HEK293 (cell line): Measurements from ENCODE around the gene S1PR2.
A peak's percentile ranks its signal among the peaks of the same experiment; 100 is the strongest.

Experiments used
- EGR2 ChIP-seq: fragments of 450-650 bp; formaldehyde crosslinking; IDR thresholded peaks from 2 replicates; pipeline ENCODE4 v1.5.1; 2016; ENCODE audit warnings: low read depth, missing biosample characterization, missing genetic modification characterization
- GLI4 ChIP-seq: fragments of 450-650 bp; formaldehyde crosslinking; IDR thresholded peaks from 2 replicates; pipeline ENCODE4 v1.5.1; 2016; ENCODE audit warnings: missing biosample characterization, missing genetic modification characterization
- IKZF3 ChIP-seq: fragments of 450-650 bp; IDR thresholded peaks from 2 replicates; pipeline ENCODE4 v1.5.0; 2018; ENCODE audit warnings: missing biosample characterization, mild to moderate bottlenecking, missing genetic modification characterization, moderate library complexity
- KLF16 ChIP-seq: fragments of 450-650 bp; formaldehyde crosslinking; IDR thresholded peaks from 2 replicates; pipeline ENCODE4 v1.5.1; 2017; ENCODE audit warnings: missing biosample characterization, missing genetic modification characterization
- PRDM1 ChIP-seq: fragments of 450-650 bp; formaldehyde crosslinking; IDR thresholded peaks from 2 replicates; pipeline ENCODE4; 2016; ENCODE audit warnings: missing biosample characterization, missing genetic modification characterization
- SETDB1 ChIP-seq: IDR thresholded peaks from one replicate; pipeline ENCODE4 v1.6.1; 2017; ENCODE audit warnings: mild to moderate bottlenecking, low read length, moderate library complexity, mixed read lengths; ENCODE audit not compliant: insufficient read length
- ZBTB20 ChIP-seq: fragments of 450-650 bp; formaldehyde crosslinking; IDR thresholded peaks from 2 replicates; pipeline ENCODE4 v1.5.1; 2016; ENCODE audit warnings: missing biosample characterization, missing genetic modification characterization
- ZBTB21 ChIP-seq: fragments of 450-650 bp; formaldehyde crosslinking; IDR thresholded peaks from 2 replicates; pipeline ENCODE4 v1.5.1; 2017; ENCODE audit warnings: missing biosample characterization, missing genetic modification characterization
- ZBTB7A ChIP-seq: fragments of 450-650 bp; formaldehyde crosslinking; IDR thresholded peaks from 2 replicates; pipeline ENCODE4 v1.5.1; 2016; ENCODE audit warnings: low read depth, missing biosample characterization, missing genetic modification characterization
- ZFP37 ChIP-seq: fragments of 450-650 bp; formaldehyde crosslinking; IDR thresholded peaks from 2 replicates; pipeline ENCODE4 v1.5.1; 2016; ENCODE audit warnings: missing biosample characterization, missing genetic modification characterization
- ZNF16 ChIP-seq: fragments of 450-650 bp; formaldehyde crosslinking; IDR thresholded peaks from 2 replicates; pipeline ENCODE4 v1.5.1; 2016; ENCODE audit warnings: low read depth, missing biosample characterization, missing genetic modification characterization
- ZNF19 ChIP-seq: fragments of 450-650 bp; formaldehyde crosslinking; IDR thresholded peaks from 2 replicates; pipeline ENCODE4; 2016; ENCODE audit warnings: missing biosample characterization, missing genetic modification characterization, low read depth
- ZNF223 ChIP-seq: fragments of 450-650 bp; formaldehyde crosslinking; IDR thresholded peaks from 2 replicates; pipeline ENCODE4 v1.5.1; 2016; ENCODE audit warnings: missing biosample characterization, missing genetic modification characterization
- ZNF23 ChIP-seq: fragments of 450-650 bp; formaldehyde crosslinking; IDR thresholded peaks from 2 replicates; pipeline ENCODE4 v1.5.1; 2016; ENCODE audit warnings: missing biosample characterization, missing genetic modification characterization, borderline replicate concordance
- ZNF239 ChIP-seq: fragments of 450-650 bp; formaldehyde crosslinking; IDR thresholded peaks from 2 replicates; pipeline ENCODE4 v1.5.1; 2016; ENCODE audit warnings: missing biosample characterization, missing genetic modification characterization
- ZNF266 ChIP-seq: fragments of 450-650 bp; formaldehyde crosslinking; IDR thresholded peaks from 2 replicates; pipeline ENCODE4 v1.5.1; 2016; ENCODE audit warnings: missing biosample characterization, missing genetic modification characterization, low read depth
- ZNF311 ChIP-seq: fragments of 450-650 bp; formaldehyde crosslinking; IDR thresholded peaks from 2 replicates; pipeline ENCODE4 v1.5.1; 2017; ENCODE audit warnings: missing biosample characterization, missing genetic modification characterization, borderline replicate concordance
- ZNF521 ChIP-seq: fragments of 450-650 bp; formaldehyde crosslinking; IDR thresholded peaks from 2 replicates; pipeline ENCODE4 v1.5.1; 2017; ENCODE audit warnings: missing biosample characterization, mild to moderate bottlenecking, missing genetic modification characterization
- ZNF548 ChIP-seq: fragments of 450-650 bp; formaldehyde crosslinking; IDR thresholded peaks from 2 replicates; pipeline ENCODE4 v1.5.1; 2016; ENCODE audit warnings: missing biosample characterization, missing genetic modification characterization
- ZNF571 ChIP-seq: fragments of 450-650 bp; formaldehyde crosslinking; IDR thresholded peaks from 2 replicates; pipeline ENCODE4 v1.5.0; 2017; ENCODE audit warnings: missing biosample characterization, missing genetic modification characterization
- ZNF596 ChIP-seq: fragments of 450-650 bp; IDR thresholded peaks from 2 replicates; pipeline ENCODE4 v1.5.0; 2018; ENCODE audit warnings: missing biosample characterization, mild to moderate bottlenecking, missing genetic modification characterization, moderate library complexity
- ZNF626 ChIP-seq: fragments of 450-650 bp; sonication (Bioruptor Pico); formaldehyde crosslinking; IDR thresholded peaks from 2 replicates; pipeline ENCODE4 v1.5.1; 2018; ENCODE audit warnings: missing biosample characterization, missing genetic modification characterization, inconsistent platforms
- ZNF768 ChIP-seq: fragments of 450-650 bp; formaldehyde crosslinking; IDR thresholded peaks from 2 replicates; pipeline ENCODE4 v1.5.1; 2018; ENCODE audit warnings: missing biosample characterization, mild to moderate bottlenecking, missing genetic modification characterization
- ZNF843 ChIP-seq: fragments of 450-650 bp; formaldehyde crosslinking; IDR thresholded peaks from 2 replicates; pipeline ENCODE4 v1.5.1; 2016; ENCODE audit warnings: missing biosample characterization, missing genetic modification characterization
- TF ChIP-seq, protein P1 (sequence below): fragments of 450-650 bp; IDR thresholded peaks from 2 replicates; pipeline ENCODE4 v1.5.1; 2018; ENCODE audit warnings: missing biosample characterization, mild to moderate bottlenecking, missing genetic modification characterization
- TF ChIP-seq, protein P2 (sequence below): fragments of 450-650 bp; formaldehyde crosslinking; IDR thresholded peaks from 2 replicates; pipeline ENCODE4 v1.5.1; 2017; ENCODE audit warnings: missing biosample characterization, missing genetic modification characterization
- TF ChIP-seq, protein P3 (sequence below): fragments of 450-650 bp; formaldehyde crosslinking; IDR thresholded peaks from 2 replicates; pipeline ENCODE4 v1.5.0; 2017; ENCODE audit warnings: missing biosample characterization, missing genetic modification characterization, borderline replicate concordance
- TF ChIP-seq, protein P4 (sequence below): sonication (generic); formaldehyde crosslinking; IDR thresholded peaks from 2 replicates; pipeline ENCODE4 v1.8.1; 2022; ENCODE audit warnings: mild to moderate bottlenecking, moderate library complexity, missing genetic modification reagents
- TF ChIP-seq, protein P5 (sequence below): fragments of 450-650 bp; formaldehyde crosslinking; IDR thresholded peaks from 2 replicates; pipeline ENCODE4 v1.5.1; 2016; ENCODE audit warnings: missing biosample characterization, missing genetic modification characterization
- TF ChIP-seq, protein P6 (sequence below): fragments of 450-650 bp; formaldehyde crosslinking; IDR thresholded peaks from 2 replicates; pipeline ENCODE4; 2016; ENCODE audit warnings: missing biosample characterization, missing genetic modification characterization

S1PR2 gene

DNA sequence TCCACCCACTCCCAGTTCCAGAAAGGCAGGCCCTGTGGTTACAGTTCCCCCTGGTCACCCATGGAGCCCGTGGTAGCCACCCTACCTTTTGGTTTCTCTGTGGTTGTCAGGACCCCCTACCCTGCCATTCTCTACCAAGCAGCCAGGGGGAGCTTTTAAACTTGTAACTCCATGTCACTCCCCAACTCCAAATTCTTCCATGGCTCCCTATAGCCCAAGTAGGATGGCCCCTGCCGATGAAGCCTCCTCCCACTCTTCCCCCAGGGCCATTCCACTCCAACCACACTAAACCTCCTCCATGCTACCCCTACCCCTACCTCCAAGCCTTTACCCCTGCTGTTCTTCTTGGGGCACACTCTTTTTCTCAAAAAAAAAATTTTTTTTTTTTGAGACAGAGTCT, 2.2 kb downstream of the S1PR2 start (continued):
- TF ChIP-seq, protein P1, sequence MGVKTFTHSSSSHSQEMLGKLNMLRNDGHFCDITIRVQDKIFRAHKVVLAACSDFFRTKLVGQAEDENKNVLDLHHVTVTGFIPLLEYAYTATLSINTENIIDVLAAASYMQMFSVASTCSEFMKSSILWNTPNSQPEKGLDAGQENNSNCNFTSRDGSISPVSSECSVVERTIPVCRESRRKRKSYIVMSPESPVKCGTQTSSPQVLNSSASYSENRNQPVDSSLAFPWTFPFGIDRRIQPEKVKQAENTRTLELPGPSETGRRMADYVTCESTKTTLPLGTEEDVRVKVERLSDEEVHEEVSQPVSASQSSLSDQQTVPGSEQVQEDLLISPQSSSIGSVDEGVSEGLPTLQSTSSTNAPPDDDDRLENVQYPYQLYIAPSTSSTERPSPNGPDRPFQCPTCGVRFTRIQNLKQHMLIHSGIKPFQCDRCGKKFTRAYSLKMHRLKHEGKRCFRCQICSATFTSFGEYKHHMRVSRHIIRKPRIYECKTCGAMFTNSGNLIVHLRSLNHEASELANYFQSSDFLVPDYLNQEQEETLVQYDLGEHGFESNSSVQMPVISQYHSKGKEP: no peak
- TF ChIP-seq EGR2 (tag by site-specific recombination) (peak; percentile 33; the same call in 1 of the 2 replicates), ZNF571 (tag by site-specific recombination) (no peak), ZFP37 (tag by site-specific recombination) (no peak), ZNF223 (no peak), ZBTB7A (tag by site-specific recombination) (no peak), SETDB1 (no peak), ZNF16 (tag by site-specific recombination) (peak; percentile 97), ZBTB21 (tag by site-specific recombination) (no peak), ZNF596 (no peak), ZNF768 (tag by site-specific recombination) (no peak), ZNF521 (no peak), PRDM1 (tag by site-specific recombination) (no peak), ZNF266 (tag by site-specific recombination) (no peak), ZNF548 (tag by site-specific recombination) (no peak), ZNF626 (tag by site-specific recombination) (no peak), GLI4 (no peak), ZNF23 (tag by site-specific recombination) (no peak), ZNF843 (tag by site-specific recombination) (no peak), ZNF239 (tag by site-specific recombination) (no peak), ZNF311 (tag by site-specific recombination) (no peak), ZNF19 (no peak), ZBTB20 (tag by site-specific recombination) (no peak), KLF16 (tag by site-specific recombination) (no peak), IKZF3 (peak; percentile 81)
- TF ChIP-seq, protein P2, sequence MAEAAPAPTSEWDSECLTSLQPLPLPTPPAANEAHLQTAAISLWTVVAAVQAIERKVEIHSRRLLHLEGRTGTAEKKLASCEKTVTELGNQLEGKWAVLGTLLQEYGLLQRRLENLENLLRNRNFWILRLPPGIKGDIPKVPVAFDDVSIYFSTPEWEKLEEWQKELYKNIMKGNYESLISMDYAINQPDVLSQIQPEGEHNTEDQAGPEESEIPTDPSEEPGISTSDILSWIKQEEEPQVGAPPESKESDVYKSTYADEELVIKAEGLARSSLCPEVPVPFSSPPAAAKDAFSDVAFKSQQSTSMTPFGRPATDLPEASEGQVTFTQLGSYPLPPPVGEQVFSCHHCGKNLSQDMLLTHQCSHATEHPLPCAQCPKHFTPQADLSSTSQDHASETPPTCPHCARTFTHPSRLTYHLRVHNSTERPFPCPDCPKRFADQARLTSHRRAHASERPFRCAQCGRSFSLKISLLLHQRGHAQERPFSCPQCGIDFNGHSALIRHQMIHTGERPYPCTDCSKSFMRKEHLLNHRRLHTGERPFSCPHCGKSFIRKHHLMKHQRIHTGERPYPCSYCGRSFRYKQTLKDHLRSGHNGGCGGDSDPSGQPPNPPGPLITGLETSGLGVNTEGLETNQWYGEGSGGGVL: no peak
- TF ChIP-seq, protein P3, sequence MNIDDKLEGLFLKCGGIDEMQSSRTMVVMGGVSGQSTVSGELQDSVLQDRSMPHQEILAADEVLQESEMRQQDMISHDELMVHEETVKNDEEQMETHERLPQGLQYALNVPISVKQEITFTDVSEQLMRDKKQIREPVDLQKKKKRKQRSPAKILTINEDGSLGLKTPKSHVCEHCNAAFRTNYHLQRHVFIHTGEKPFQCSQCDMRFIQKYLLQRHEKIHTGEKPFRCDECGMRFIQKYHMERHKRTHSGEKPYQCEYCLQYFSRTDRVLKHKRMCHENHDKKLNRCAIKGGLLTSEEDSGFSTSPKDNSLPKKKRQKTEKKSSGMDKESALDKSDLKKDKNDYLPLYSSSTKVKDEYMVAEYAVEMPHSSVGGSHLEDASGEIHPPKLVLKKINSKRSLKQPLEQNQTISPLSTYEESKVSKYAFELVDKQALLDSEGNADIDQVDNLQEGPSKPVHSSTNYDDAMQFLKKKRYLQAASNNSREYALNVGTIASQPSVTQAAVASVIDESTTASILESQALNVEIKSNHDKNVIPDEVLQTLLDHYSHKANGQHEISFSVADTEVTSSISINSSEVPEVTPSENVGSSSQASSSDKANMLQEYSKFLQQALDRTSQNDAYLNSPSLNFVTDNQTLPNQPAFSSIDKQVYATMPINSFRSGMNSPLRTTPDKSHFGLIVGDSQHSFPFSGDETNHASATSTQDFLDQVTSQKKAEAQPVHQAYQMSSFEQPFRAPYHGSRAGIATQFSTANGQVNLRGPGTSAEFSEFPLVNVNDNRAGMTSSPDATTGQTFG (tag by site-specific recombination): no peak
- TF ChIP-seq, protein P4, sequence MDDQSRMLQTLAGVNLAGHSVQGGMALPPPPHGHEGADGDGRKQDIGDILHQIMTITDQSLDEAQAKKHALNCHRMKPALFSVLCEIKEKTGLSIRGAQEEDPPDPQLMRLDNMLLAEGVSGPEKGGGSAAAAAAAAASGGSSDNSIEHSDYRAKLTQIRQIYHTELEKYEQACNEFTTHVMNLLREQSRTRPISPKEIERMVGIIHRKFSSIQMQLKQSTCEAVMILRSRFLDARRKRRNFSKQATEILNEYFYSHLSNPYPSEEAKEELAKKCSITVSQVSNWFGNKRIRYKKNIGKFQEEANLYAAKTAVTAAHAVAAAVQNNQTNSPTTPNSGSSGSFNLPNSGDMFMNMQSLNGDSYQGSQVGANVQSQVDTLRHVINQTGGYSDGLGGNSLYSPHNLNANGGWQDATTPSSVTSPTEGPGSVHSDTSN: no peak
- TF ChIP-seq, protein P5, sequence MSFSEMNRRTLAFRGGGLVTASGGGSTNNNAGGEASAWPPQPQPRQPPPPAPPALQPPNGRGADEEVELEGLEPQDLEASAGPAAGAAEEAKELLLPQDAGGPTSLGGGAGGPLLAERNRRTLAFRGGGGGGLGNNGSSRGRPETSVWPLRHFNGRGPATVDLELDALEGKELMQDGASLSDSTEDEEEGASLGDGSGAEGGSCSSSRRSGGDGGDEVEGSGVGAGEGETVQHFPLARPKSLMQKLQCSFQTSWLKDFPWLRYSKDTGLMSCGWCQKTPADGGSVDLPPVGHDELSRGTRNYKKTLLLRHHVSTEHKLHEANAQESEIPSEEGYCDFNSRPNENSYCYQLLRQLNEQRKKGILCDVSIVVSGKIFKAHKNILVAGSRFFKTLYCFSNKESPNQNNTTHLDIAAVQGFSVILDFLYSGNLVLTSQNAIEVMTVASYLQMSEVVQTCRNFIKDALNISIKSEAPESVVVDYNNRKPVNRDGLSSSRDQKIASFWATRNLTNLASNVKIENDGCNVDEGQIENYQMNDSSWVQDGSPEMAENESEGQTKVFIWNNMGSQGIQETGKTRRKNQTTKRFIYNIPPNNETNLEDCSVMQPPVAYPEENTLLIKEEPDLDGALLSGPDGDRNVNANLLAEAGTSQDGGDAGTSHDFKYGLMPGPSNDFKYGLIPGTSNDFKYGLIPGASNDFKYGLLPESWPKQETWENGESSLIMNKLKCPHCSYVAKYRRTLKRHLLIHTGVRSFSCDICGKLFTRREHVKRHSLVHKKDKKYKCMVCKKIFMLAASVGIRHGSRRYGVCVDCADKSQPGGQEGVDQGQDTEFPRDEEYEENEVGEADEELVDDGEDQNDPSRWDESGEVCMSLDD (tag by site-specific recombination): no peak
- TF ChIP-seq, protein P6, sequence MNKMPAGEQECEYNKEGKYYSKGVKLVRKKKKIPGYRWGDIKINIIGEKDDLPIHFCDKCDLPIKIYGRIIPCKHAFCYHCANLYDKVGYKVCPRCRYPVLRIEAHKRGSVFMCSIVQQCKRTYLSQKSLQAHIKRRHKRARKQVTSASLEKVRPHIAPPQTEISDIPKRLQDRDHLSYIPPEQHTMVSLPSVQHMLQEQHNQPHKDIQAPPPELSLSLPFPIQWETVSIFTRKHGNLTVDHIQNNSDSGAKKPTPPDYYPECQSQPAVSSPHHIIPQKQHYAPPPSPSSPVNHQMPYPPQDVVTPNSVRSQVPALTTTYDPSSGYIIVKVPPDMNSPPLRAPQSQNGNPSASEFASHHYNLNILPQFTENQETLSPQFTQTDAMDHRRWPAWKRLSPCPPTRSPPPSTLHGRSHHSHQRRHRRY (tag by site-specific recombination): no peak
